NB4 (cell line): ENCODE data around the gene CMTM1.

ENCODE experiments used
- DNase-seq: peaks from one replicate; pipeline ENCODE4 v3.0.0; 2010; ENCODE audit warnings: low read depth
- H3K4me3 ChIP-seq: one replicate; pipeline ENCODE4 v1.5.1; 2011; ENCODE audit warnings: mild to moderate bottlenecking, low read depth, low read length, moderate library complexity
- CTCF ChIP-seq: IDR thresholded peaks from one replicate; pipeline ENCODE4 v1.5.1; 2012; ENCODE audit warnings: low read depth, low read length
- MYC ChIP-seq: IDR thresholded peaks from 2 replicates; pipeline ENCODE4 v1.6.1; 2011; ENCODE audit warnings: low read depth, low read length
- POLR2A ChIP-seq: IDR thresholded peaks from 2 replicates; pipeline ENCODE4 v1.6.1; 2011; ENCODE audit warnings: mild to moderate bottlenecking; ENCODE audit not compliant: insufficient read length; ENCODE audit errors: extremely low read depth
- TF ChIP-seq, protein P1 (sequence below): IDR thresholded peaks from 2 replicates; pipeline ENCODE4 v1.6.1; 2011; ENCODE audit warnings: low read depth, low read length

The CMTM1 gene

DNA sequence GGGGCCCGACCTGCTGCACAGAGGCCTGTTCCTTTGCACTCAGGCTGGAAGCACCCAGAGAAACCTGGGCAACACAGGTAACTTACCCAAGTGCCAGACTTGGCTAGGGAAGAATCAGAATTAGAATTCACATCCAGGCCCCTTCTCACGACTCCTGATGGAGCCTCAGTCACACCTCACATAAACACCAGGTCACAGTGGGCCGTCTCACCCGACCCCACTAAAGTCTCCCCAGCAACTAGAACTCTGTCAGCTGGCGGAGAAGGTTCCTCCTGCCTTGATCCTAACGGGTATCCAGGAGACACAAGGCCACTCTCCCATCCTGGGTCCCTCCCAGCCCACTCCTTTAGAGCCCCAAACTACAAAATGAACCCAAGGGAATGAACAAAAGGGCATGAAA lies 22.7 kb upstream of the CMTM1 start:
- no peak for DNase-seq
- H3K4me3 ChIP-seq: no peak overlapping the region
- TF ChIP-seq POLR2A (no peak), MYC (no peak), CTCF (no peak)
- TF ChIP-seq, protein P1, sequence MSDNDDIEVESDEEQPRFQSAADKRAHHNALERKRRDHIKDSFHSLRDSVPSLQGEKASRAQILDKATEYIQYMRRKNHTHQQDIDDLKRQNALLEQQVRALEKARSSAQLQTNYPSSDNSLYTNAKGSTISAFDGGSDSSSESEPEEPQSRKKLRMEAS: no peak

DNA sequence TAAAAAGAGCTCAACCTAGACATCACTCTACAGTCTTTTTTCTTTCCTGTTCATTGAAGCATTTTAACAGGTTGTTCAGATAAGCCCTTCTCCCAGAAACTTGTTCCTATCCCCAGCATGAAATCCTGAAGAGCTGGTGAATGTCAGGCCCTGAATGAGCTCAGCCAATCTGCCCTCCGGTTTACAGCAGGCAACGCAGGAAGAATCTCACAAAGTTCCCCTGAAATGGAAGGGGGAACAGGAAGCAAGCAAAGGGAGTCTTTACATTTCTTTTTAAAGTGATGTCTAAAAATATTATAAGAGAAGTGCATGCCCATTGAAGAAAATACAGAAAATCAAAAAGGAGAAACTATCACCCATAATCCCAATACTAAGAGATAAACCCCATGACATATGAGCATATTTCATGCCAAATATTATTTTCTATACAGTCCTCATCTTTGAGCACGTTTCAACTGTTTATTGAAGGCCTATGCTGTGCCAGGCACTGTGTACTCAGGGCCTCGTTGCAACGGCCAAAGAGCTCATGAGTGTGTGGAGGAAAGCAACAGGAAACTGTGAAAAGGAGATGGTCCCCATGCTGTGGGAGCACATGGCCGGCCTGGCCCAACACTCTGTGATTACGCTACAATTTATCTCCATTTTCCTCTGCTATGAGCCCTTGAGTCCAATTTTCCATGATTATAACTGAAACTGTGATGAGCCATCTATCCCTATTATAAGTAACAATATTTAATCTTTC lies 22.1 kb upstream of the CMTM1 start:
- DNase-seq: no peak
- H3K4me3 ChIP-seq: no peak overlapping the region
- TF ChIP-seq, protein P1: peak; percentile 50; the same call in 1 of the 2 replicates
- TF ChIP-seq MYC (0 out of 2 replicates have a peak, but pooled peaks have one; percentile 40), POLR2A (no peak), CTCF (no peak)

DNA sequence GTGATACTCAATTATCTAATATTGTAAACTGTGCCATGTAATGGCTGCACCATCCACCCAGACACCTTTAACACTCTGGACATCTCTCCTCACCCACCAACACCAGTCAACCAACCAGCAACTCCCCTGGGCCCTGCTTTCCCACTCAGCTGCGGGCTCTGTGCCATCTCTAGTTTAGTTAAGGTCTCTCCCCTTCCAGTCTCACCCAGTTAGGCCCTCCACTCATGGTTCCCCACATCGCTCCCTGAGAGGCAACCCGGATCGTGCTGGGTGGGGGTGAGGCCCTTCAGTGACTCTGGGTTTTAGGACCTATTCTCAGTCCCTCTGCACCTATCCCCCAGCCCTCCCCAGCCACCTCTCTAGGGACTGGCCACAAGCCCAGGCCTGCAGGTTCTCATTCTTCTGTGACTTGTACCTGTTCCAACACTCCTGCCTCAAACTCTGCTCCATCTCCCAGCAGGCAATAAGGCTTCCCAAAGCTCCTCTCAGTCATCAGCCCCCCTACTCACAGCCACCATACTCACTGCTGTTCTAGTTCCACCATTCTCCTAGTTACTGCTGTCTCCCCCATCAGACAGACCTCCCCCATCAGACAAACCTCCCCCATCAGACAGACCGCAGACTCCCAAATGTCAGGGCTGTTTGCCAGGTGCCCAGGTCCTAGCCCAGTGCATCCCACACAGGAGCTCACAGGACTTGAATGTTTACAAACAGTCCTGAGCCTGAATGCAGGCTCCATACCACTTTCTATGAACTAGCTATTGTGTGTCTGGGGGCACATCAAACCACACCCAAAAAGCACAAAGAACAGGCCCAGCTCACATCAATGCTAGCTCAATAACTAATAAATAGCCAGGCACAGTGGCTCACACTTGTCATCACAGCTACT lies 18.9 kb upstream of the CMTM1 start:
- no peak overlapping the region for H3K4me3 ChIP-seq
- DNase-seq: no peak
- TF ChIP-seq, protein P1: no peak
- TF ChIP-seq MYC: no peak
- TF ChIP-seq POLR2A: no peak
- no peak for TF ChIP-seq CTCF

DNA sequence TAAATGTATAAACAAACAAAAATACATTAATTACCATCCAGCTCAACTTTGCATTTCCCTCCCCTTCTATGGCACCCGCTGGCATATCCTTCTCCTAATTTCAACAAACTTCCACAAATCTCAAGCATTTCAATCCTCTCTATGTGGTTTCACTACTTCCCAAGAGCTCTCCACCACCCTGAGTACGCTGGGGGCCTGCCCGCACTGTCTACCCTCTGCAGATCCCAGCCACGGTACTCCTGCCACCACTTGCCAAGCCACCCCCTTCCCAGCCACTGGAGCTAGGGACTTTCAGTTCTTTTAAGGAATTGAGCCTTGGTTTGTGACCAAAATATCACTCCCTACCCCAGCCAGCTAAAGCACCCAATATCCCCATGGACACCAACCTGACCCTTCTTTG lies 18.2 kb upstream of the CMTM1 start:
- no peak overlapping the region for H3K4me3 ChIP-seq
- DNase-seq: no peak
- TF ChIP-seq POLR2A (no peak), CTCF (no peak), MYC (no peak)
- TF ChIP-seq, protein P1: no peak

DNA sequence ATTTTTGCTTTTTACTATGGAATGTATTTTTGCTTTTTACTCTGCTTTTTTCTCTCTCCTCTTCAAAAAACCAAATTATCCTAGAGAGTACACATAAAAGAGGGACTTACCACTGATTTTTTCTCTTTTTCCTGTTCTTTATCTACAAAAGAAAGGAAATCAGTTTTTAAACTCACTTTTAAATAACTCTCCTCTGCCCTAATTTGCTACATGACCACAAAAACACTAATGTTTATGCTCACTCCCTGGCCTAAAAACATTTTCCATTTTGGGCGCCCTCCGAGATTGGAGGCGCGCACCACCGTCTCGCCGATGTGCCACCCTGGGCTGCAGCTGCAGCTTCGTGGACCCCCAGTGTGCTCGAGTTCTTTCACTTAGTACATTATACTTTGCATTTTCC lies 17.4 kb upstream of the CMTM1 start:
- TF ChIP-seq CTCF (no peak), MYC (no peak), POLR2A (no peak)
- TF ChIP-seq, protein P1: no peak
- H3K4me3 ChIP-seq: peak overlapping the region; percentile 72
- DNase-seq: no peak
